Lower lobe of right lung (tissue), 2 donors: ENCODE measurements around the gene SENP1. TPM values are rescaled to one million over a fixed set of nuclear protein-coding genes. Genes with fewer than 3 reads are reported as not detected.

Experiments
- ATAC-seq, 2 donors: fragments of 200-7000 bp; cut with Tn5 transposase; one replicate each; pipeline ENCODE4 v1.9.1; 2020 to 2022; ENCODE audit warnings: mild to moderate bottlenecking in 2 of 2, moderate library complexity in 2 of 2
- DNase-seq: peaks from one replicate; pipeline ENCODE4 v3.0.0-alpha.2; 2020
- H3K27ac ChIP-seq: fragments of 200-600 bp; one replicate; pipeline ENCODE4 v1.8.0; 2022
- H3K27me3 ChIP-seq: fragments of 200-600 bp; one replicate; pipeline ENCODE4 v1.8.0; 2022; ENCODE audit warnings: low read depth
- H3K36me3 ChIP-seq: fragments of 200-600 bp; one replicate; pipeline ENCODE4 v1.8.0; 2022; ENCODE audit warnings: mild to moderate bottlenecking
- H3K4me1 ChIP-seq: fragments of 200-600 bp; one replicate; pipeline ENCODE4 v1.8.0; 2022
- H3K4me3 ChIP-seq: fragments of 200-600 bp; one replicate; pipeline ENCODE4 v1.8.0; 2022; ENCODE audit warnings: mild to moderate bottlenecking
- H3K9me3 ChIP-seq: fragments of 200-600 bp; one replicate; pipeline ENCODE4 v1.8.0; 2022
- CTCF ChIP-seq: fragments of 200-600 bp; IDR thresholded peaks from one replicate; pipeline ENCODE4 v1.8.0; 2022; ENCODE audit warnings: antibody characterized with exemption, mild to moderate bottlenecking
- intact Hi-C: fragments of 100-400 bp; cut with DNase I; formaldehyde crosslinking; loops from one replicate; pipeline ENCODE4 v1.11.0; 2022
- total RNA-seq: library from RNA; stranded (reverse); fragmentation: NEBNext Ultra II Directional; extraction: Animal tissue kit (Norgen Biotek cat#: 25700); gene quantifications from one replicate; pipeline ENCODE4 v1.2.1, GENCODE V29; 2021
- donor health status: DM: no; HTN: yes; CAD: no; lungs with severe emphysema.

Gene SENP1
- total RNA-seq, 1 donor from 2014 or later = 17.2 TPM

GRCh38 chr12:48065041-48065440 lies 40.8 kb downstream of the SENP1 start:
- ATAC-seq (no peak), DNase-seq (no peak)
- Histone ChIP-seq H3K4me3 (no peak overlapping the region), H3K27ac (no peak overlapping the region), H3K27me3 (no peaks in the 10 kb centered on the region), H3K36me3 (peaks cover 94% of the 10 kb centered on the region), H3K4me1 (no peaks in the 10 kb centered on the region), H3K9me3 (no peaks in the 10 kb centered on the region)
- no peak for TF ChIP-seq CTCF
- intact Hi-C loops = no loop called here

- TF ChIP-seq CTCF = no peak
- intact Hi-C loops = no loop called here
- no peak for ATAC-seq
- Histone ChIP-seq H3K27me3 (no peaks in the 10 kb centered on the region), H3K4me3 (no peak overlapping the region), H3K36me3 (peaks cover 89% of the 10 kb centered on the region), H3K4me1 (no peaks in the 10 kb centered on the region), H3K27ac (no peak overlapping the region), H3K9me3 (peaks cover 6% of the 10 kb centered on the region)
- no peak for DNase-seq
These were observed 42.3 kb downstream of the SENP1 start for GRCh38 chr12:48063530-48063929.

GRCh38 chr12:48061938-48062719 lies 43.8 kb downstream of the SENP1 start:
- intact Hi-C loops = no loop called here
- H3K9me3 ChIP-seq = peaks cover 6% of the 10 kb centered on the region
- H3K36me3 ChIP-seq = peaks cover 81% of the 10 kb centered on the region
- no peak overlapping the region for H3K4me3 ChIP-seq
- DNase-seq (no peak), ATAC-seq (no peak)
- TF ChIP-seq CTCF = no peak
- H3K27ac ChIP-seq = no peak overlapping the region
- H3K27me3 ChIP-seq = no peaks in the 10 kb centered on the region
- no peaks in the 10 kb centered on the region for H3K4me1 ChIP-seq

GRCh38 chr12:48060474-48060873 lies 45.4 kb downstream of the SENP1 start:
- no peak for TF ChIP-seq CTCF
- intact Hi-C loops = no loop called here
- ATAC-seq = no peak
- Histone ChIP-seq H3K4me3 (no peak overlapping the region), H3K9me3 (peaks cover 6% of the 10 kb centered on the region), H3K36me3 (peaks cover 65% of the 10 kb centered on the region), H3K27ac (no peak overlapping the region), H3K27me3 (no peaks in the 10 kb centered on the region), H3K4me1 (no peaks in the 10 kb centered on the region)
- no peak for DNase-seq

GRCh38 chr12:48058771-48059170 lies 47.1 kb downstream of the SENP1 start:
- Histone ChIP-seq H3K27ac (no peak overlapping the region), H3K4me1 (no peaks in the 10 kb centered on the region), H3K4me3 (no peak overlapping the region), H3K36me3 (peaks cover 53% of the 10 kb centered on the region), H3K9me3 (peaks cover 6% of the 10 kb centered on the region), H3K27me3 (no peaks in the 10 kb centered on the region)
- no peak for TF ChIP-seq CTCF
- intact Hi-C loops = no loop called here
- DNase-seq (no peak), ATAC-seq (no peak)
